HCT116 (cell line): ENCODE data around the gene COL5A2. TPM values are rescaled to one million over a fixed set of nuclear protein-coding genes. Genes with fewer than 3 reads are reported as not detected.

Source experiments
- ATAC-seq: fragments of 200-7000 bp; cut with Tn5 transposase; 2 replicates; pipeline ENCODE4 v1.9.1; 2020; ENCODE audit warnings: mild to moderate bottlenecking, moderate library complexity
- BruUV-seq: library from RNA; stranded (reverse); fragments of 400-500 nt; replicated peaks from 2 replicates; lab custom pipeline; 2021; lab: Mats Ljungman, UMichigan
- CTCF ChIA-PET: fragments of 300-600 bp; sonication (Branson Sonifier 250); formaldehyde crosslinking; loops from one replicate; lab custom pipeline; 2021; ENCODE audit warnings: antibody characterized with exemption; lab: Charles Lee
- POLR2A ChIA-PET: fragments of 300-600, 350-600 bp; sonication (Branson Sonifier 250); formaldehyde crosslinking; loops from one replicate; lab custom pipeline; 2021; ENCODE audit warnings: antibody characterized with exemption; lab: Charles Lee
- RAD21 ChIA-PET, 2 experiments: fragments of 300-600 bp; sonication (Branson Sonifier 250); formaldehyde crosslinking; loops; one replicate each; lab custom pipeline; 2023; ENCODE audit warnings: low total read pairs in 2 of 2; ENCODE audit not compliant: uncharacterized antibody in 2 of 2, unreplicated experiment in 2 of 2, low non-redundant PET in 1 of 2; lab: Charles Lee
- DNase-seq: peaks from one replicate; pipeline ENCODE4 v3.0.0-alpha.2; 2010; ENCODE audit warnings: low read depth, low spot score
- H2AFZ ChIP-seq: fragments of 200-600 bp; shearing (Covaris generic), sonication (generic); 2 replicates; pipeline ENCODE4 v1.6.1; 2017; ENCODE audit warnings: low read depth, mixed run types, mixed read lengths, antibody characterized with exemption, low read length; ENCODE audit not compliant: poor library complexity, severe bottlenecking
- H3K27ac ChIP-seq: 2 replicates; pipeline ENCODE4 v1.5.1; 2012; ENCODE audit warnings: low read depth, low read length
- H3K27me3 ChIP-seq: fragments of 200-600 bp; sonication (generic); 2 replicates; pipeline ENCODE4 v1.6.1; 2016; ENCODE audit warnings: mixed run types, low read length, mixed read lengths; ENCODE audit not compliant: insufficient read depth
- H3K36me3 ChIP-seq, 2 experiments: fragments of 200-500 bp in 1 of 2; fragments of 200-600 bp in 1 of 2; sonication (Bioruptor generic) in 1 of 2; sonication (generic) in 1 of 2; 2 replicates each; pipeline versions ENCODE4 v1.5.1 to v1.6.1; 2014 to 2016; ENCODE audit warnings: low read length in 2 of 2, inconsistent platforms in 1 of 2, mixed read lengths in 1 of 2, mixed run types in 1 of 2; ENCODE audit not compliant: insufficient read depth in 2 of 2, control insufficient read depth in 1 of 2
- H3K4me1 ChIP-seq, 2 experiments: fragments of 200-600 bp in 1 of 2; sonication (generic) in 1 of 2; 2 replicates each; pipeline versions ENCODE4 v1.5.1 to v1.6.1; 2012 to 2017; ENCODE audit warnings: low read length in 2 of 2, inconsistent platforms in 1 of 2, mild to moderate bottlenecking in 1 of 2, mixed read lengths in 1 of 2, mixed run types in 1 of 2, moderate library complexity in 1 of 2; ENCODE audit not compliant: insufficient read depth in 2 of 2, control insufficient read depth in 1 of 2
- H3K4me2 ChIP-seq: fragments of 200-600 bp; sonication (generic); 2 replicates; pipeline ENCODE4 v1.6.1; 2017; ENCODE audit warnings: mixed run types, low read length, mixed read lengths
- H3K4me3 ChIP-seq, 2 experiments: fragments of 200-600 bp in 1 of 2; sonication (generic) in 1 of 2; replicated peaks in 1 of 2; 2 replicates each; pipeline ENCODE4 v1.5.1; 2011 to 2016; ENCODE audit warnings: low read length in 2 of 2, control low read depth in 1 of 2, low read depth in 1 of 2, mild to moderate bottlenecking in 1 of 2, mixed read lengths in 1 of 2, mixed run types in 1 of 2
- H3K79me2 ChIP-seq: fragments of 200-600 bp; sonication (generic); 2 replicates; pipeline ENCODE4 v1.6.1; 2017; ENCODE audit warnings: mild to moderate bottlenecking, mixed run types, low read length, moderate library complexity, mixed read lengths; ENCODE audit not compliant: insufficient read depth
- H3K9ac ChIP-seq: fragments of 200-600 bp; sonication (generic); 2 replicates; pipeline ENCODE4 v1.6.1; 2016; ENCODE audit warnings: low read length, mixed read lengths
- H3K9me2 ChIP-seq: fragments of 200-600 bp; sonication (generic), shearing (Covaris generic); 2 replicates; pipeline ENCODE4 v1.6.1; 2017; ENCODE audit warnings: mixed run types, mild to moderate bottlenecking, moderate library complexity; ENCODE audit not compliant: insufficient read depth
- H3K9me3 ChIP-seq, 2 experiments: fragments of 200-500 bp in 1 of 2; fragments of 200-600 bp in 1 of 2; sonication (Bioruptor generic) in 1 of 2; sonication (generic) in 1 of 2; 2 replicates each; pipeline ENCODE4 v1.6.1; 2014 to 2017; ENCODE audit warnings: low read length in 2 of 2, mixed read lengths in 2 of 2, inconsistent platforms in 1 of 2, low read depth in 1 of 2, mild to moderate bottlenecking in 1 of 2, mixed run types in 1 of 2, moderate library complexity in 1 of 2; ENCODE audit not compliant: control insufficient read depth in 1 of 2, insufficient read depth in 1 of 2
- H4K20me1 ChIP-seq: fragments of 200-600 bp; sonication (generic), shearing (Covaris generic); 2 replicates; pipeline ENCODE4 v1.6.1; 2017; ENCODE audit warnings: mixed run types, mild to moderate bottlenecking, moderate library complexity; ENCODE audit not compliant: insufficient read depth
- ELF1 ChIP-seq: IDR thresholded peaks from 2 replicates; pipeline ENCODE4 v1.6.1; 2012; ENCODE audit warnings: low read depth, borderline replicate concordance
- EZH2phosphoT487 ChIP-seq: fragments of 200-600 bp; IDR thresholded peaks from 2 replicates; pipeline ENCODE4 v1.6.1; 2018; ENCODE audit warnings: antibody characterized with exemption, borderline replicate concordance
- FOSL1 ChIP-seq: IDR thresholded peaks from 2 replicates; pipeline ENCODE4 v1.6.1; 2012; ENCODE audit warnings: low read depth
- MAX ChIP-seq: IDR thresholded peaks from 2 replicates; pipeline ENCODE4 v1.6.1; 2012
- POLR2AphosphoS5 ChIP-seq: IDR thresholded peaks from 2 replicates; pipeline ENCODE4 v1.6.1; 2011; ENCODE audit warnings: mild to moderate bottlenecking, low read depth, low read length, moderate library complexity
- RAD21 ChIP-seq: IDR thresholded peaks from 2 replicates; pipeline ENCODE4 v1.6.1; 2012; ENCODE audit warnings: low read depth, mild to moderate bottlenecking
- SP1 ChIP-seq: IDR thresholded peaks from 2 replicates; pipeline ENCODE4 v1.6.1; 2012; ENCODE audit warnings: low read depth
- YY1 ChIP-seq: IDR thresholded peaks from 2 replicates; pipeline ENCODE4 v1.6.1; 2011; ENCODE audit warnings: low read length, low read depth, moderate library complexity, mild to moderate bottlenecking; ENCODE audit not compliant: insufficient replicate concordance; ENCODE audit errors: extremely low read depth
- ZNF274 ChIP-seq: fragments of 200-500 bp; sonication (Bioruptor generic); IDR thresholded peaks from 2 replicates; pipeline ENCODE4 v1.6.1; 2014; ENCODE audit warnings: mild to moderate bottlenecking, low read depth, low read length, inconsistent platforms
- intact Hi-C: fragments of 100-400 bp; cut with micrococcal nuclease; formaldehyde crosslinking; loops from 2 replicates; pipeline ENCODE4 v1.10.0; 2022
- total RNA-seq: library from RNA; stranded (reverse); gene quantifications from one replicate; pipeline ENCODE4 v1.2.1, GENCODE V29; 2021; ENCODE audit not compliant: unreplicated experiment
- TF ChIP-seq, protein P1 (sequence below): IDR thresholded peaks from 2 replicates; pipeline ENCODE4 v1.6.1; 2012; ENCODE audit warnings: low read depth
- TF ChIP-seq, protein P2 (sequence below): IDR thresholded peaks from 2 replicates; pipeline ENCODE4 v1.6.1; 2012
- TF ChIP-seq, protein P3 (sequence below), 3 experiments: fragments of 200-600 bp in 1 of 3; sonication (generic) in 1 of 3; IDR thresholded peaks in 2 of 3; conservative IDR thresholded peaks in 1 of 3; 2 replicates each; pipeline ENCODE4 v1.5.1; 2012 to 2017; ENCODE audit warnings: low read depth in 2 of 3, low read length in 2 of 3, antibody characterized with exemption in 1 of 3, borderline replicate concordance in 1 of 3, control low read depth in 1 of 3, mild to moderate bottlenecking in 1 of 3, mixed read lengths in 1 of 3, mixed run types in 1 of 3, moderate library complexity in 1 of 3; ENCODE audit not compliant: insufficient read depth in 1 of 3

The COL5A2 gene
- total RNA-seq, 1 experiment from 2014 or later: 2.3 TPM

DNA sequence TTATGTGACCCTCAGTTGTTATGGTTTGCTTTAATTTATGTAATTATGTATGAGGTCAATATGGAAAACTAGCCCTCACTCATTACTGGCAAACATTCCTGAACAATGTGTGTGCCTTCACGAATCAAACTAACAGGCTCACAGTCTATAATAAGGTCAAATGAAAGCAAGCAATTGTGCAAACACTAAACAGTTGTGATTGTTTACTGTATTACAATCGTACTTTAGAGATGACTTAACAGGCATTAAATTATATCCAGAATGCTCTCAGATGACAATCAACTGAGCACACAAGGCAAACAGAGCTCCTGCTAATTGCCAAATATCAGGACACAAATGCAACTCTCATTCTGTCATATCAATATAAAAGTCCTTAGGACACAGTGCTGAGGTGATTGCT lies 29.5 kb downstream of the COL5A2 start:
- BruUV-seq: no TSS peak

More for the DNA sequence above, 29.5 kb downstream of the COL5A2 start:
- intact Hi-C loops: no loop called here
- POLR2A ChIA-PET: no interaction called here
- TF ChIP-seq, protein P1, sequence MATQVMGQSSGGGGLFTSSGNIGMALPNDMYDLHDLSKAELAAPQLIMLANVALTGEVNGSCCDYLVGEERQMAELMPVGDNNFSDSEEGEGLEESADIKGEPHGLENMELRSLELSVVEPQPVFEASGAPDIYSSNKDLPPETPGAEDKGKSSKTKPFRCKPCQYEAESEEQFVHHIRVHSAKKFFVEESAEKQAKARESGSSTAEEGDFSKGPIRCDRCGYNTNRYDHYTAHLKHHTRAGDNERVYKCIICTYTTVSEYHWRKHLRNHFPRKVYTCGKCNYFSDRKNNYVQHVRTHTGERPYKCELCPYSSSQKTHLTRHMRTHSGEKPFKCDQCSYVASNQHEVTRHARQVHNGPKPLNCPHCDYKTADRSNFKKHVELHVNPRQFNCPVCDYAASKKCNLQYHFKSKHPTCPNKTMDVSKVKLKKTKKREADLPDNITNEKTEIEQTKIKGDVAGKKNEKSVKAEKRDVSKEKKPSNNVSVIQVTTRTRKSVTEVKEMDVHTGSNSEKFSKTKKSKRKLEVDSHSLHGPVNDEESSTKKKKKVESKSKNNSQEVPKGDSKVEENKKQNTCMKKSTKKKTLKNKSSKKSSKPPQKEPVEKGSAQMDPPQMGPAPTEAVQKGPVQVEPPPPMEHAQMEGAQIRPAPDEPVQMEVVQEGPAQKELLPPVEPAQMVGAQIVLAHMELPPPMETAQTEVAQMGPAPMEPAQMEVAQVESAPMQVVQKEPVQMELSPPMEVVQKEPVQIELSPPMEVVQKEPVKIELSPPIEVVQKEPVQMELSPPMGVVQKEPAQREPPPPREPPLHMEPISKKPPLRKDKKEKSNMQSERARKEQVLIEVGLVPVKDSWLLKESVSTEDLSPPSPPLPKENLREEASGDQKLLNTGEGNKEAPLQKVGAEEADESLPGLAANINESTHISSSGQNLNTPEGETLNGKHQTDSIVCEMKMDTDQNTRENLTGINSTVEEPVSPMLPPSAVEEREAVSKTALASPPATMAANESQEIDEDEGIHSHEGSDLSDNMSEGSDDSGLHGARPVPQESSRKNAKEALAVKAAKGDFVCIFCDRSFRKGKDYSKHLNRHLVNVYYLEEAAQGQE: no peak
- TF ChIP-seq EZH2phosphoT487: no peak
- TF ChIP-seq RAD21: no peak
- no peak for TF ChIP-seq MAX
- no peak for TF ChIP-seq ELF1
- TF ChIP-seq, protein P2, sequence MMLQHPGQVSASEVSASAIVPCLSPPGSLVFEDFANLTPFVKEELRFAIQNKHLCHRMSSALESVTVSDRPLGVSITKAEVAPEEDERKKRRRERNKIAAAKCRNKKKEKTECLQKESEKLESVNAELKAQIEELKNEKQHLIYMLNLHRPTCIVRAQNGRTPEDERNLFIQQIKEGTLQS: no peak
- no peak for TF ChIP-seq ZNF274
- TF ChIP-seq POLR2AphosphoS5: no peak
- TF ChIP-seq YY1: no peak
- TF ChIP-seq, protein P3, sequence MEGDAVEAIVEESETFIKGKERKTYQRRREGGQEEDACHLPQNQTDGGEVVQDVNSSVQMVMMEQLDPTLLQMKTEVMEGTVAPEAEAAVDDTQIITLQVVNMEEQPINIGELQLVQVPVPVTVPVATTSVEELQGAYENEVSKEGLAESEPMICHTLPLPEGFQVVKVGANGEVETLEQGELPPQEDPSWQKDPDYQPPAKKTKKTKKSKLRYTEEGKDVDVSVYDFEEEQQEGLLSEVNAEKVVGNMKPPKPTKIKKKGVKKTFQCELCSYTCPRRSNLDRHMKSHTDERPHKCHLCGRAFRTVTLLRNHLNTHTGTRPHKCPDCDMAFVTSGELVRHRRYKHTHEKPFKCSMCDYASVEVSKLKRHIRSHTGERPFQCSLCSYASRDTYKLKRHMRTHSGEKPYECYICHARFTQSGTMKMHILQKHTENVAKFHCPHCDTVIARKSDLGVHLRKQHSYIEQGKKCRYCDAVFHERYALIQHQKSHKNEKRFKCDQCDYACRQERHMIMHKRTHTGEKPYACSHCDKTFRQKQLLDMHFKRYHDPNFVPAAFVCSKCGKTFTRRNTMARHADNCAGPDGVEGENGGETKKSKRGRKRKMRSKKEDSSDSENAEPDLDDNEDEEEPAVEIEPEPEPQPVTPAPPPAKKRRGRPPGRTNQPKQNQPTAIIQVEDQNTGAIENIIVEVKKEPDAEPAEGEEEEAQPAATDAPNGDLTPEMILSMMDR (IDR thresholded peaks at IDR 0.05 in 2 of 3, conservative IDR thresholded peaks at IDR 0.05 in 1 of 3; ENCODE audit: borderline replicate concordance in 1 of 3, insufficient read depth in 1 of 3, low read depth in 2 of 3, low read length in 2 of 3): no peak
- TF ChIP-seq FOSL1: no peak
- TF ChIP-seq SP1: no peak
- Histone ChIP-seq H3K4me2 (no peak overlapping the region), H3K79me2 (no peaks in the 10 kb centered on the region), H3K4me3 (no peak overlapping the region), H3K36me3 (no peaks in the 10 kb centered on the region), H3K27ac (no peak overlapping the region), H4K20me1 (no peaks in the 10 kb centered on the region), H3K9me3 (no peaks in the 10 kb centered on the region), H3K9me2 (no peaks in the 10 kb centered on the region), H3K9ac (no peak overlapping the region), H2AFZ (no peak overlapping the region), H3K4me1 (no peaks in the 10 kb centered on the region), H3K27me3 (no peaks in the 10 kb centered on the region)
- CTCF ChIA-PET: no interaction called here
- no peak for ATAC-seq
- RAD21 ChIA-PET: no interaction called here
- DNase-seq: no peak
